OCI-LY7 (cell line): ENCODE results near the gene MFN1.

Experiments
- CTCF ChIP-seq: fragments of 200-600 bp; sonication (generic); conservative IDR thresholded peaks from 2 replicates; pipeline ENCODE4 v1.5.1; 2014; ENCODE audit warnings: mild to moderate bottlenecking, antibody characterized with exemption, low read length, moderate library complexity, mixed read lengths
- EZH2phosphoT487 ChIP-seq: fragments of 200-600 bp; sonication (generic); IDR thresholded peaks from 2 replicates; pipeline ENCODE4 v1.6.1; 2018; ENCODE audit warnings: low read depth, borderline replicate concordance, mild to moderate bottlenecking, mixed run types, antibody characterized with exemption, low read length, moderate library complexity, mixed read lengths

GRCh38 chr3:179425075-179425474 is 77.6 kb downstream of the MFN1 start:
- TF ChIP-seq EZH2phosphoT487 (no peak), CTCF (no peak)
